Measurements from ENCODE around the gene PPP1R14B. TPM values are rescaled to one million over a fixed set of nuclear protein-coding genes. Genes with fewer than 3 reads are reported as not detected.

The PPP1R14B gene
- total RNA-seq, 1 donor from 2014 or later: 85.7 TPM

DNA sequence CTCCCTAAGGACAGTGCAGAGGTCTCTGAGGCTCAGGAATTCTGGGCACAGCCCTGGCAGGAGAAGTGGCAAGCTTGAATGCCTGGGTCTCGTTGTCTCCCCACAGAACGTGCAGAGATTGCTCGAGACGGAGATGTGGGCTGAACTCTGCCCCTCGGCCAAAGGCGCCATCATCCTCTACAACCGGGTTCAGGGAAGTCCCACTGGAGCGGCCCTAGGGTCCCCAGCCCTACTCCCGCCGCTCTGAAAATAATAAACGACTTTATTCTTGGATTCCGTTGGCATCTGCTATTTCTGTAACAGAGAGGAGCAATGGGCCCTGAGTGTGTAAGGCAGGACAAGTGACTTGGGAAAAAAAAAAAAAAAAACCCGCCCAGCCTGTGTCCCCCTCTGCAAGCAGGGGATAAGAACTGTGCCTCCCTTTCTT, 17.0 kb downstream of the PPP1R14B start:
- TF ChIP-seq, protein P1, sequence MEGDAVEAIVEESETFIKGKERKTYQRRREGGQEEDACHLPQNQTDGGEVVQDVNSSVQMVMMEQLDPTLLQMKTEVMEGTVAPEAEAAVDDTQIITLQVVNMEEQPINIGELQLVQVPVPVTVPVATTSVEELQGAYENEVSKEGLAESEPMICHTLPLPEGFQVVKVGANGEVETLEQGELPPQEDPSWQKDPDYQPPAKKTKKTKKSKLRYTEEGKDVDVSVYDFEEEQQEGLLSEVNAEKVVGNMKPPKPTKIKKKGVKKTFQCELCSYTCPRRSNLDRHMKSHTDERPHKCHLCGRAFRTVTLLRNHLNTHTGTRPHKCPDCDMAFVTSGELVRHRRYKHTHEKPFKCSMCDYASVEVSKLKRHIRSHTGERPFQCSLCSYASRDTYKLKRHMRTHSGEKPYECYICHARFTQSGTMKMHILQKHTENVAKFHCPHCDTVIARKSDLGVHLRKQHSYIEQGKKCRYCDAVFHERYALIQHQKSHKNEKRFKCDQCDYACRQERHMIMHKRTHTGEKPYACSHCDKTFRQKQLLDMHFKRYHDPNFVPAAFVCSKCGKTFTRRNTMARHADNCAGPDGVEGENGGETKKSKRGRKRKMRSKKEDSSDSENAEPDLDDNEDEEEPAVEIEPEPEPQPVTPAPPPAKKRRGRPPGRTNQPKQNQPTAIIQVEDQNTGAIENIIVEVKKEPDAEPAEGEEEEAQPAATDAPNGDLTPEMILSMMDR (IDR thresholded peaks at IDR 0.05): no peak
- Histone ChIP-seq H3K36me3 (no peaks in the 10 kb centered on the region), H3K4me1 (peaks cover 7 to 42% of the 10 kb centered on the region in 2 donors), H3K27ac (peak overlapping the region; percentile 90 to 91), H3K27me3 (no peaks in the 10 kb centered on the region), H3K4me3 (peak overlapping the region; percentile 62 to 72), H3K9me3 (no peaks in the 10 kb centered on the region)
- intact Hi-C loops (cut with DNase I): loop anchor here (1.0 to 5.0 kb wide), 2 partner anchors 44 to 73 kb away; partner anchors contain the start of gene CATSPERZ
- DNase-seq (ENCODE audit: low spot score in 2 of 2): peak in 1 of 2 donors; percentile 63

DNA sequence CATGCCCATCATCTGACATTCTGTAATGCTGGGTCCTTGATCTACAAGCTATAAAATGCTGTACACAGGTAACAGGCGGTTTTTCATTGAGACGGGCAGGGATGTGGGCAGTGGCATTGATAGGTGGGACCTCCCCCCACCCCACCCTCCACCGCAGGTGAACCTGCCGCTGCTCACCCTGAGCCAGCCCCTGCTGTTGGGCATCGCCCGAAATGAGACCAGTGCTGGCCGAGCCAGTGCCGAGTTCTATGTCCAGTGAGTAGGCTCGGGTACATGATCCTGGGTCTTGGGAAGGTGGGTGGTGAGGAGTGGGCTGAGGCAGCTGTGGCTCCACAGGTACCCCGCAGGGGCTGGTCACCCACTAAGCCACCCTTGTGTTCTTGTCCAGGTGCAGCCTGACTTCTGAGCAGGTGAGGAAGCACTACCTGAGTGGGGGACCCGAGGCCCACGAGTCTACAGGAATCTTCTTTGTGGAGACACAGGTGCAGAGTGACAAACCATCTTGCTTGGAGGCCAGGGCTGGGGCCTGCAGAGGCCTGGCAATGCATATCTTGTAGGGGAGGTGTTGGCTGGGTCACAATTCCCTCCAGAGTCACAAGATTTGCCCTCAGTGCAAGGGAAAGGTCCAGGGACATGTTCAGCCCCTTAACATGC, 17.5 kb downstream of the PPP1R14B start:
- H3K27me3 ChIP-seq: no peaks in the 10 kb centered on the region
- no peaks in the 10 kb centered on the region for H3K36me3 ChIP-seq
- no peaks in the 10 kb centered on the region for H3K9me3 ChIP-seq
- DNase-seq (ENCODE audit: low spot score in 2 of 2): peak in 1 of 2 donors; percentile 64
- H3K27ac ChIP-seq: peak overlapping the region; percentile 90 to 91
- peak overlapping the region; percentile 62 to 72 for H3K4me3 ChIP-seq
- H3K4me1 ChIP-seq: peaks cover 7 to 43% of the 10 kb centered on the region in 2 donors
- TF ChIP-seq, protein P1 (IDR thresholded peaks at IDR 0.05): no peak
- intact Hi-C loops (cut with DNase I): loop anchor here (5.0 kb wide), 1 partner anchor 73 kb away; the partner anchor contains the start of gene CATSPERZ

DNA sequence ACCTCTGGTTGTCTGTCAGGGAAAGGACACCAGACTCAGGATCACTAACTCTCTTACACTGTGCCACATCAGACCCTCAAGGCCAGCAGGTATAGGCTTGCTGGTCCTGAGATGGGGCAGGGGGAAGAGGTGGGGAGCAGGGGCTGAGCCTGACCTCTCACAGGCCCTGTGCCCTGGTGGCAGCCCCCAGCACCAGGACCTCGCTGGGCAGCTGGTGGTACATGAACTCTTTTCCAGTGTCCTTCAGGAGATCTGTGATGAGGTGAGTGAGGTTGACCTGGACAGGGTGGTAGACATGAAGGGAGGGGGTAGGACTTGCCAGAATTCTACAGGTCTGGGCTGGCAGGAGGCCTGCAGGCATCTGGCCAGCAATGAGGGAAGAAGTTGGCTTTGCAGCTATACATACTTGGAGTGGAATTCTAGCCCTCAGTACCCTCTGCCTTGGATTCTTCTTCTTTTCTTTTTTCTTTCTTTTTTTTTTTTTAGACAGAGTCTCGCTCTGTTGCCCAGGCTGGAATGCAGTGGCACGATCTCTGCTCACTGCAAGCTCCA, 19.3 kb downstream of the PPP1R14B start:
- Histone ChIP-seq H3K4me1 (peaks cover 7 to 36% of the 10 kb centered on the region in 2 donors), H3K27me3 (no peaks in the 10 kb centered on the region), H3K36me3 (no peaks in the 10 kb centered on the region), H3K9me3 (no peaks in the 10 kb centered on the region), H3K4me3 (peak overlapping the region; percentile 61 to 77), H3K27ac (peak overlapping the region; percentile 88 to 89)
- intact Hi-C loops (cut with DNase I): loop anchor here (2.0 to 5.0 kb wide), 2 partner anchors 41 to 75 kb away; partner anchors contain the start of genes CATSPERZ and STIP1
- DNase-seq (ENCODE audit: low spot score in 2 of 2): peak in 1 of 2 donors; percentile 62
- TF ChIP-seq, protein P1 (IDR thresholded peaks at IDR 0.05): no peak

DNA sequence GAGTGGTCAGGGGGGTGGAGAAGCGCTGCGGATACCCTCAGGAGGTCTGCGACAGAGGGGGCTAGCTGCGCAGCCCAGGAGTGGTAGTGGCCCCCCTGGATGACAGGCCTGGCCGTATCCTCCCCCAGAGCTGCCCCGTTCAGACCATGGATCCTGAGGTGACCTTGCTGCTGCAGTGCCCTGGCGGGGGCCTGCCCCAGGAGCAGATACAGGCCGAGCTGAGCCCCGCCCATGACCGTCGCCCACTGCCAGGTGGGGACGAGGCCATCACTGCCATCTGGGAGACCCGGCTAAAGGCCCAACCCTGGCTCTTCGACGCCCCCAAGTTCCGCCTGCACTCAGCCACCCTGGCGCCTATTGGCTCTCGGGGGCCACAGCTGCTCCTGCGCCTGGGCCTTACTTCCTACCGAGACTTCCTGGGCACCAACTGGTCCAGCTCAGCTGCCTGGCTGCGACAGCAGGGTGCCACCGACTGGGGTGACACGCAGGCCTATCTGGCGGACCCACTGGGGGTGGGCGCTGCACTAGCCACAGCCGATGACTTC, 20.2 kb downstream of the PPP1R14B start:
- TF ChIP-seq, protein P1 (IDR thresholded peaks at IDR 0.05): no peak
- Histone ChIP-seq H3K27me3 (no peaks in the 10 kb centered on the region), H3K4me3 (peak overlapping the region; percentile 61 to 77), H3K27ac (peak overlapping the region; percentile 88 to 89), H3K4me1 (peaks cover 7 to 35% of the 10 kb centered on the region in 2 donors), H3K9me3 (no peaks in the 10 kb centered on the region), H3K36me3 (no peaks in the 10 kb centered on the region)
- intact Hi-C loops (cut with DNase I): loop anchor here (2.0 to 5.0 kb wide), 2 partner anchors 40 to 76 kb away; partner anchors contain the start of genes CATSPERZ and STIP1
- DNase-seq (ENCODE audit: low spot score in 2 of 2): peak; percentile 44 to 80

GRCh38 chr11:64225608-64226506, 20.9 kb downstream of the PPP1R14B start, which contains the start of the genes NUDT22 and TRPT1:
Gene NUDT22 (plus strand): TSS chr11:64226274. CDS start chr11:64226653, 379 bp downstream.
Gene TRPT1 (minus strand): TSS chr11:64226186. CDS start chr11:64225860, 326 bp downstream.
- Histone ChIP-seq H3K9me3 (no peaks in the 10 kb centered on the region), H3K4me1 (peaks cover 7 to 32% of the 10 kb centered on the region in 2 donors), H3K27ac (peak within 1 kb of the TSS; percentile 88 to 89), H3K36me3 (peaks cover 4 to 7% of the 10 kb centered on the region in 2 donors), H3K4me3 (peak within 1 kb of the TSS; percentile 61 to 77), H3K27me3 (no peaks in the 10 kb centered on the region)
- intact Hi-C loops (cut with DNase I): loop anchor here (2.0 to 5.0 kb wide), 2 partner anchors 39 to 76 kb away; partner anchors contain the start of genes CATSPERZ and STIP1
- TF ChIP-seq, protein P1 (IDR thresholded peaks at IDR 0.05): peak in 2 of 3 experiments; percentile 11 to 15
- peak; percentile 61 to 96 for DNase-seq (ENCODE audit: low spot score in 2 of 2)
